ENCODE measurements around the gene SEPTIN12. TPM values are rescaled to one million over a fixed set of nuclear protein-coding genes. Genes with fewer than 3 reads are reported as not detected.

SEPTIN12 gene
- total RNA-seq, 6 donors from 2014 or later = not detected

DNA sequence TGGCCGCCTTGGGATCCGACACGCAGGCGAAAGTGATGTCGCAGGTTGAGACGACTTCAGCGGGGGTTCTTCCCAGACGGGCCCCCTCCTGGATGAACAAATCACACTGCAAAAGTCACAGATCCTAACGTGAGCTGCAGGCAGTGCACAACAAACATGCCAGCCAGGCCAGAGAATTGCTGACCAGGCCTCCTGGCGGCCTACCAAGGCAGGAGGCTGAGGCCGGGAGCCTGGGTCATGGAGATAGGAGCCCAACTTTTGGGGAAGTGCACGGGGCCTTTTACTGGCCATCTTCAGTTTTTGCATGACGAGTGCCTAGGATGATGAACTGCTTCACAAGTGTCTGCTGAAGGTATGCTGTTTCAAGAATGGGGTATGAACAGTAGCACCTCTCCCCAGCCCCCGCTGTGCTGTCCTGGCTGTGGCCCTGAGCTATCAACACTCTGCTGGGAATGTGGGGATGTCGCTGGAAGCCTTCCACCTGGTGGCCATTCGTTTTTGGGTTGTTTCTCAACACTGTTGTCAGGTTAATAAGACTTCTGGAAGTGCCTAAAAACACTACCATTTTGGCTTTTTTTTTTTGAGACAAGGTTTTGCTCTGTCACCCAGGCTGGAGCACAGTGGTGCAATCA is 26.5 kb upstream of the SEPTIN12 start:
- H3K27me3 ChIP-seq = no peaks in the 10 kb centered on the region
- no peak overlapping the region for H3K27ac ChIP-seq
- no peaks in the 10 kb centered on the region for H3K9me3 ChIP-seq
- peaks cover 37 to 99% (median 86%) of the 10 kb centered on the region in 4 donors for H3K36me3 ChIP-seq
- no peak for DNase-seq
- H3K4me3 ChIP-seq = no peak overlapping the region
- no peak for ATAC-seq (ENCODE audit: low FRiP score in 2 of 2)
- WGBS, 2 donors = 81 to 91% methylated on average over 9 to 16 of the region's 16 CpGs
- H3K4me1 ChIP-seq = no peaks in the 10 kb centered on the region
- TF ChIP-seq EP300 (IDR thresholded peaks at IDR 0.05) (no peak), POLR2A (IDR thresholded peaks at IDR 0.05) (no peak), POLR2AphosphoS5 (IDR thresholded peaks at IDR 0.05) (no peak)
- TF ChIP-seq, protein P1, sequence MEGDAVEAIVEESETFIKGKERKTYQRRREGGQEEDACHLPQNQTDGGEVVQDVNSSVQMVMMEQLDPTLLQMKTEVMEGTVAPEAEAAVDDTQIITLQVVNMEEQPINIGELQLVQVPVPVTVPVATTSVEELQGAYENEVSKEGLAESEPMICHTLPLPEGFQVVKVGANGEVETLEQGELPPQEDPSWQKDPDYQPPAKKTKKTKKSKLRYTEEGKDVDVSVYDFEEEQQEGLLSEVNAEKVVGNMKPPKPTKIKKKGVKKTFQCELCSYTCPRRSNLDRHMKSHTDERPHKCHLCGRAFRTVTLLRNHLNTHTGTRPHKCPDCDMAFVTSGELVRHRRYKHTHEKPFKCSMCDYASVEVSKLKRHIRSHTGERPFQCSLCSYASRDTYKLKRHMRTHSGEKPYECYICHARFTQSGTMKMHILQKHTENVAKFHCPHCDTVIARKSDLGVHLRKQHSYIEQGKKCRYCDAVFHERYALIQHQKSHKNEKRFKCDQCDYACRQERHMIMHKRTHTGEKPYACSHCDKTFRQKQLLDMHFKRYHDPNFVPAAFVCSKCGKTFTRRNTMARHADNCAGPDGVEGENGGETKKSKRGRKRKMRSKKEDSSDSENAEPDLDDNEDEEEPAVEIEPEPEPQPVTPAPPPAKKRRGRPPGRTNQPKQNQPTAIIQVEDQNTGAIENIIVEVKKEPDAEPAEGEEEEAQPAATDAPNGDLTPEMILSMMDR (IDR thresholded peaks at IDR 0.05) = no peak

DNA sequence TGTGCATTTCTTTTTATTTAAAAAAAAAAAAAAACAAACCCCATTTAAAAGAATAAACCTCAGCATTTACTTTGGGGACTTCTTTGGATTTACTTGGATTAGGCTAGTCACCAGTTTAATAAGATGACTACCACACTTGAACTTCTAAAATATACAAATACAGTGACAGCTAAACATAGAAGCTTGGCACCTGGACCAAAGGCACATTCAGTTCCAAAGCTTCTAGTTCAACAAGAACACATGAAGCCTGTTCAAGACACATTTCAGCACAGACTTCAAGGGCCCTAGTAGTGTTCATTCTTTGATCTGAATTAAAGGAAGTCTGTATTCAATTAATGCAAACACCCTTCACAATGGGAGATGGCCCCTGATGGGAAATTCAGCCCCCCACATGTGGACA is 25.9 kb upstream of the SEPTIN12 start:
- no peak overlapping the region for H3K27ac ChIP-seq
- H3K9me3 ChIP-seq = no peaks in the 10 kb centered on the region
- DNase-seq (no peak), ATAC-seq (ENCODE audit: low FRiP score in 2 of 2) (no peak)
- TF ChIP-seq POLR2AphosphoS5 (IDR thresholded peaks at IDR 0.05) (no peak), EP300 (IDR thresholded peaks at IDR 0.05) (no peak), POLR2A (IDR thresholded peaks at IDR 0.05) (no peak)
- TF ChIP-seq, protein P1 (IDR thresholded peaks at IDR 0.05) = no peak
- H3K36me3 ChIP-seq = peaks cover 38 to 99% (median 85%) of the 10 kb centered on the region in 4 donors
- no peaks in the 10 kb centered on the region for H3K27me3 ChIP-seq
- no peak overlapping the region for H3K4me3 ChIP-seq
- H3K4me1 ChIP-seq = no peaks in the 10 kb centered on the region

DNA sequence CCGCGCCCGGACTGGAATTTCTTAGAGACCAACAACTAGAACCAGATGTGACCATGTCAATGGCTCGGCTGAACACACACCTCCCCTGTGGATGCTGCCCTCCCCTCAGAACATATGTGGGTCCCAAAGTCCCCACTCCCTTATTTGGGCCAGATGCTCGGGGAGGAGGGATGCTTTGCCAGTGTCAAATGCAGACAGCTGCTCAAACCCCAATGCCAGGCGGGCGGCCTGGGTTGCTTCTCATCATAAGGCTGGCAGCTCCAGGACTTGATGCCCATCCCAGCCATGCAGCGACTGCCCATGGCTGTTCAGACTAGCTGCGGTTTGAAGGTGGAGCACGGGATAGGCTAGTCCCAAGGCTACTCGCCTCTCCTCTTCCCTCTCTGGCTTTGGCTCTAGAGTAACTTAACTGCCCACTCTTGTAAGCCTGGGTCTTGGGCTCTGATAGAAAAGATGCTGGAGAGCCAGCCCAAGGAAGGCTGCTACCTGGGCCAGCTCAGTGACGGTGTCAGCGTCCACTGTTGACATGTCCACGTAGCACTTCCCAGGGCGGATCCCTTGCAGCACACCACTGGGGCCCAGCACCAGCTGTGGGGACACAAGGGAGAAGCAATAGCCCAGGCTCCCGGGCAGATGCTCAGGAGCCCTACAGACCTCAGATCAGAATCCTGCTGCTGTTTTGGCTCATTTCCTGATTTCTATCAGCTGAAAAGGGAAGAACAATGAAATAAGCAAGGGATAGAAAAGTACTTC is 25.3 kb upstream of the SEPTIN12 start:
- Histone ChIP-seq H3K4me1 (no peaks in the 10 kb centered on the region), H3K4me3 (no peak overlapping the region), H3K27me3 (no peaks in the 10 kb centered on the region), H3K36me3 (peaks cover 38 to 99% (median 83%) of the 10 kb centered on the region in 4 donors), H3K9me3 (no peaks in the 10 kb centered on the region), H3K27ac (no peak overlapping the region)
- DNase-seq (no peak), ATAC-seq (ENCODE audit: low FRiP score in 2 of 2) (no peak)
- WGBS, 2 donors = 93 to 97% methylated on average over 11 to 16 of the region's 16 CpGs
- TF ChIP-seq POLR2A (IDR thresholded peaks at IDR 0.05) (no peak), POLR2AphosphoS5 (IDR thresholded peaks at IDR 0.05) (no peak)
- TF ChIP-seq, protein P1 (IDR thresholded peaks at IDR 0.05) = no peak

DNA sequence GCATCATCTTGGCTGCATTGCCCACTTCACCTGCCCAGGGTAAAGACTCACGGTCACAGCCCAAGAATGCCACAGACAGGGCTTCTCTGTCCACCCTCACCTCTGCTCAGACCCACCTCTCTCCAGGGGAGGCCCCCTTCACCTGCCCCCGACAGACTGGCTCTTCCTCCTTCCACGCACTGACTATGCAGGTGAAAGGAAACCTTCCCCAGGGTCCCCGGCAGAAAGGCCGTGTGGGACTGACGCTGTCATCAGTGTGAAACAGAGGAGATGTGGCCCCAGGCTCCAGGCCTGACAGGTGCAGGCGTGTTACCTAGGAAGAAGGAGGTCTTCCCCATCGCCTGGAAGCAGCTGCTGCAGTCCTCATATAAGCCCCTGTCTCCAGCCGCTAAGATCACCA is 23.6 kb upstream of the SEPTIN12 start:
- Histone ChIP-seq H3K4me1 (no peaks in the 10 kb centered on the region), H3K4me3 (no peak overlapping the region), H3K27me3 (no peaks in the 10 kb centered on the region), H3K27ac (no peak overlapping the region), H3K36me3 (peaks cover 28 to 96% (median 82%) of the 10 kb centered on the region in 4 donors), H3K9me3 (no peaks in the 10 kb centered on the region)
- TF ChIP-seq POLR2AphosphoS5 (IDR thresholded peaks at IDR 0.05) = no peak
- no peak for TF ChIP-seq EP300 (IDR thresholded peaks at IDR 0.05)
- TF ChIP-seq, protein P1 (IDR thresholded peaks at IDR 0.05) = no peak
- no peak for TF ChIP-seq POLR2A (IDR thresholded peaks at IDR 0.05)
- ATAC-seq (ENCODE audit: low FRiP score in 2 of 2) (peak; percentile 38 to 41), DNase-seq (no peak)
- 93% methylated on average over 4 to 9 of the region's 9 CpGs for WGBS, 2 donors

Data from upper lobe of left lung (tissue), 6 donors.